Activated CD4-positive, alpha-beta memory T cell treated with anti-CD3 and anti-CD28 coated beads, Interleukin-2, amount 10 ng/mL, durations not matched to agents 7 days and 5 days (primary cell): ENCODE results near the gene DPYSL4. TPM values are rescaled to one million over a fixed set of nuclear protein-coding genes. Genes with fewer than 3 reads are reported as not detected.

Source experiments
- CTCF ChIA-PET: fragments of 350-600 bp; sonication (Branson Sonifier 250); formaldehyde crosslinking; loops from one replicate; lab custom pipeline; 2021; ENCODE audit warnings: antibody characterized with exemption, inconsistent platforms; lab: Charles Lee
- POLR2A ChIA-PET: fragments of 350-600 bp; sonication (Branson Sonifier 250); formaldehyde crosslinking; loops from one replicate; lab custom pipeline; 2021; ENCODE audit warnings: antibody characterized with exemption; lab: Charles Lee
- DNase-seq: peaks from one replicate; pipeline ENCODE4 v3.0.0-alpha.2; 2020
- H3K27ac Mint-ChIP-seq: one replicate; pipeline ENCODE4 v1.8.0; 2021; ENCODE audit warnings: mild to moderate bottlenecking, mixed read lengths
- H3K27me3 Mint-ChIP-seq: one replicate; pipeline ENCODE4 v1.8.0; 2021; ENCODE audit warnings: mixed read lengths
- H3K36me3 Mint-ChIP-seq: one replicate; pipeline ENCODE4 v1.8.0; 2021; ENCODE audit warnings: low read depth, mixed read lengths
- H3K4me1 Mint-ChIP-seq: one replicate; pipeline ENCODE4 v1.8.0; 2021; ENCODE audit warnings: mixed read lengths
- H3K4me3 Mint-ChIP-seq: one replicate; pipeline ENCODE4 v1.8.0; 2021; ENCODE audit warnings: mild to moderate bottlenecking, mixed read lengths
- H3K9me3 Mint-ChIP-seq: one replicate; pipeline ENCODE4 v1.8.0; 2021; ENCODE audit warnings: mixed read lengths
- total RNA-seq, 2 experiments: library from RNA; stranded (reverse); gene quantifications; one replicate each; pipeline ENCODE4 v1.2.3, GENCODE V29; 2021

The DPYSL4 gene
- total RNA-seq, 2 experiments from 2014 or later: 5.4 to 6.7 TPM

DNA sequence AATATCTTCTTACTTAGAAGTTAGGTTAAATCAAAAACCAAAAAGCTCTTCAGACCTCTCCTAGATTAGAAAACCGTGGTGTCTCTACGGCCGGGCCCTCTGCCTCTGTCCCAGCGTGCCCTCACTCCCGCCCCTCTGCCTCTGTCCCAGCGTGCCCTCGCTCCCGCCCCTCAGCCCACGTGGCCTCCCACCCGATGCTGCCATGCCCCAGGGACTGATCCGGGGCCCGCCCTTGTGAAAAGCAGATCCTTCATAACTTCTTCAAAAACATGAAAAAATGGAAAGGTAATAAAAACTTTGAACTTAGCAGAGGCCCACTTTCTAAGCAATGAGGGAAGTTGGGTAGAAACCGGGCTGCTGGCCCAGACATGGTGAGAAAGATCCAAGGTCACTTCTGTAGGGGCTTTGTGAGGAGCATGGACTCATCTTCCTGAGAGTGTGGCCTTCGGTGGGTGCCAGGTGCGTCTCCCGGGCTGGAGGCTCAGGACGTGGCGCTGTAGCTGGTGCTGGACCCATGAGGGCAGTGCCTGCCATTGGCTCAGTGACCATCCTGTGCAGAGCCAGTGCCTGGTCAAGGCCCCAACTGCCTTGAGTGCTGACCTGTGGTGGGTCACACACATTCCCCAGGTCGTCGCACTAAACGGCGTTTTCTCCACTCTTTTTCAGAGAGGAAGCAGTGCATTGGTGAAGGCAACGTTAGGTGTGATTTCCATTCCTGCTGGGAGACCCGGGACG, 4.9 kb upstream of the DPYSL4 start:
- no peak overlapping the region for H3K27ac Mint-ChIP-seq
- POLR2A ChIA-PET: no interaction called here
- no peaks in the 10 kb centered on the region for H3K9me3 Mint-ChIP-seq
- no peak for DNase-seq
- CTCF ChIA-PET: no interaction called here
- H3K36me3 Mint-ChIP-seq: no peaks in the 10 kb centered on the region
- peaks cover 29% of the 10 kb centered on the region for H3K27me3 Mint-ChIP-seq
- H3K4me3 Mint-ChIP-seq: no peak overlapping the region
- peaks cover 2% of the 10 kb centered on the region for H3K4me1 Mint-ChIP-seq

DNA sequence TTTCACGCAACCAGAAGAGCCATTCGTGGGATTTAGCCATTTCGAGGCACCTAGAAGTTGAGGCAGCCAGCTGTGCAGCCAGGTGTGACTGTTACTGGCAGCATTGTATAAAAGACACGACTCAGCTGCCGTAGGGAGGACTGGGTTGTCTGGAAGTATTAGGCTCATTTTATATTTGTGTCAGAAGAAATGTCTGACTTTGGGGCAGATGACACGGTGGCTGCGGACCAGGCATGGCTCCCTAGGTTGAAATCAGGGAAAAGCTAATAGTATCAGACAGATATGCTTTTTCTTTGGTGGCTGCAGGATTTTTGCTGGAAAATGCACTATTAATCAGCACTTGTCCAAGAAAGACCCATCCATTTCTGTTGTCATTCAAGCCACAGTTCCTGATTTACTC, 4.2 kb upstream of the DPYSL4 start:
- peaks cover 25% of the 10 kb centered on the region for H3K27me3 Mint-ChIP-seq
- no peak for DNase-seq
- POLR2A ChIA-PET: no interaction called here
- H3K27ac Mint-ChIP-seq: no peak overlapping the region
- peaks cover 2% of the 10 kb centered on the region for H3K4me1 Mint-ChIP-seq
- no peaks in the 10 kb centered on the region for H3K9me3 Mint-ChIP-seq
- no peak overlapping the region for H3K4me3 Mint-ChIP-seq
- CTCF ChIA-PET: no interaction called here
- H3K36me3 Mint-ChIP-seq: no peaks in the 10 kb centered on the region

DNA sequence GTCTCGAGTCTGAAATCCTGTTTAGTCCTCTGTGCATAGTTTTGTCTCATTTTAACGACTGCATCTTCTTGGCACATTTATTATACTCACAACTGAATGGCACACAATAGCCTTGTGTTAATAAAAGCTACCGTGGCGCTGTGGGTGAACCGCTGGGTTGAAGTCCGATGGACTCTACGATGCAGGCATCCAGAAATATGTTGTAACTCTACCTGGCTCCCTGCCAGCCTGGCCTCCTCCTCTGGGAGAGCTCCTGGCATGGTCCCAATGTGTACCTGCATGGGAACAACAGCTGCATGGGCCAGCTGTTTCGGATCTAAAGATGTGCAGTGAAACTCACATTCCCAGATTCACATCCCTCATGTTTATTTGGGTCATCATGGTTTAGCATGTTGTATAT, 3.7 kb upstream of the DPYSL4 start:
- DNase-seq: no peak
- ChIA-PET CTCF (no interaction called here), POLR2A (no interaction called here)
- Mint-ChIP-seq H3K4me1 (peaks cover 2% of the 10 kb centered on the region), H3K36me3 (no peaks in the 10 kb centered on the region), H3K27ac (no peak overlapping the region), H3K9me3 (no peaks in the 10 kb centered on the region), H3K27me3 (peaks cover 24% of the 10 kb centered on the region), H3K4me3 (no peak overlapping the region)

DNA sequence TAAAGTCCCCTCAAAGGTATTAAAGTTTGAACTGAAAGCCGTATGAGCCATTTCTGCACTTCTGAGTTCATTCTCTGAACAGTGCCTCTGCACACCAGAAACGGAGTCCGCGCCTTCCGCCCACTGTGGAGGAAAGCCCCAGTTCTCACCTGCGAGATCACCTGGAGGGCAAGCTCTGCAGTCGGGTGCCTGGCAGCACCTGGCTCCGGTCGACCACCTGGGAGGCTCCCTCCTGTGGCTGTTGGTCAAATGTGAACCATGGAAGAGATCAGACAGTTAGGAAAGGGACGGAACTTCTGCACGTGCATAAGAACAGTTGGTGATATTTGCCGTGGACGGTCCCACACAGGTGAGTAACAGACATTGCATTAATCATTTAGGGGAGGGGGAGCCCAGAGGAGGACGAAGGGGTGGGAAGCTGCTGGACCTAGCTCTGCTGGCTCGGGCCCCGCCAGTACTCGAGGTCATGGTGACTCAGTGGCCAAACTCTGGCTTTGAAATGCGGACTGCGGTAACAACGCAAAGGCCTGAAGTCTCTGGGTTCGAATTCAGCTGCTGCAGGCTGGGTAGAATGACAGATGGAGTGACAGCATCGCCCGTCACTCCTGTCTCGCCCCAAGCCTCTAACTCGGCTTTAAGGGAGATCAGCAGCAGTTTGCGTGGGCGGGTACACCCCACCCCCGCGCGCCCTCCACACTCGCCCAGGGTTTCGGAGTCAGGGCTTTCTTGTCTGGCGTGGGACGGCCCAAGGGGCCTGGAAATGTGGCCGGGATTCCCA, 1.7 kb upstream of the DPYSL4 start:
- no peaks in the 10 kb centered on the region for H3K9me3 Mint-ChIP-seq
- DNase-seq: no peak
- CTCF ChIA-PET: no interaction called here
- H3K4me3 Mint-ChIP-seq: peak overlapping the region; percentile 9
- POLR2A ChIA-PET: no interaction called here
- no peak overlapping the region for H3K27ac Mint-ChIP-seq
- H3K27me3 Mint-ChIP-seq: peaks cover 40% of the 10 kb centered on the region
- peaks cover 2% of the 10 kb centered on the region for H3K4me1 Mint-ChIP-seq
- H3K36me3 Mint-ChIP-seq: no peaks in the 10 kb centered on the region

DNA sequence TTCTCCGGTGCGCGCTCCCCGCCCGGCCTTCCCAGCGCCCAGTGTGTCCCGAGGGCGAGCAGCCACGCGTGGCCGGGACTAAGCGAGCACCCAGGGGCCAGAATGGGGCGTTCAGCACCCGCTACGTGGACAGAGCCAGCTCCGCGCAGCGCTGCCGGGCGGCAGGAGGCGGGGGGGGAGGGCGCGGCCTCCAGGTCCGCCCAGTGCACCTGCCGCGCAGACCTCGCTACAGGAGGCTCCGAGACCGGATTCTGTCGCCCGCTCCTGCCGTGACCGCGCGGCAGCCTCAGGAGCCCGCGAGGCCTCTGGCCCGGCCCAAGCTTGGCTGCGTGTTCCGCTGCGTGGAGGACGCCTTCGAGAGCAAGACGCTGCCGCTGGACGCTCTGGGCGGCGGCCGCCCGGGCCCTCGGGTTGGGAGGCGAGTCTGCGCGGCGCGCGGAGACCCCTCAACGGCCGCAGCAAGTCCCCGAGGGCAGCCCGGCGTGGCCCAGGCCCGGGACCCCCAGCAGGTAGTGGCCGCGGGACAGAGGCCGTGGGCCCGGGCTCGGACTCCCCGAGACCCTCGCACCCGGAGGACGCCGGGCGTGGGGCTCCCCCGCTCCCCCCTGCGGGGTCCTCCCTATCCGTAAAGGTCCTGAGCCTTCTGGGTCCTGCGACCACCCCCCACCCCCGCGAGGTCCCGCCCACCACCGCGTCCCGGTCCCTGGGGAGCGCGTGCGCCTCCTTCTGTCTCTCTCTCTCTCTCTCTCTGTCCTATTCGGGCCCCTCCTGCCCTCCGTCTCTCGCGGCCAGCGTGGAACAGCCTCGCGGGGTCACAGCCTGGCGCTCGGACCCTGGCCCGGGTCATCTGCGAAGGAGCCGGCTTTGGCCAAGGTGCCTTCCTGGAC, 904 bp upstream of the DPYSL4 start:
- Mint-ChIP-seq H3K27me3 (peaks cover 42% of the 10 kb centered on the region), H3K36me3 (no peaks in the 10 kb centered on the region), H3K27ac (no peak overlapping the region), H3K4me1 (peaks cover 2% of the 10 kb centered on the region), H3K4me3 (no peak overlapping the region), H3K9me3 (peaks cover 4% of the 10 kb centered on the region)
- DNase-seq: peak; percentile 58
- ChIA-PET POLR2A (no interaction called here), CTCF (no interaction called here)

DNA sequence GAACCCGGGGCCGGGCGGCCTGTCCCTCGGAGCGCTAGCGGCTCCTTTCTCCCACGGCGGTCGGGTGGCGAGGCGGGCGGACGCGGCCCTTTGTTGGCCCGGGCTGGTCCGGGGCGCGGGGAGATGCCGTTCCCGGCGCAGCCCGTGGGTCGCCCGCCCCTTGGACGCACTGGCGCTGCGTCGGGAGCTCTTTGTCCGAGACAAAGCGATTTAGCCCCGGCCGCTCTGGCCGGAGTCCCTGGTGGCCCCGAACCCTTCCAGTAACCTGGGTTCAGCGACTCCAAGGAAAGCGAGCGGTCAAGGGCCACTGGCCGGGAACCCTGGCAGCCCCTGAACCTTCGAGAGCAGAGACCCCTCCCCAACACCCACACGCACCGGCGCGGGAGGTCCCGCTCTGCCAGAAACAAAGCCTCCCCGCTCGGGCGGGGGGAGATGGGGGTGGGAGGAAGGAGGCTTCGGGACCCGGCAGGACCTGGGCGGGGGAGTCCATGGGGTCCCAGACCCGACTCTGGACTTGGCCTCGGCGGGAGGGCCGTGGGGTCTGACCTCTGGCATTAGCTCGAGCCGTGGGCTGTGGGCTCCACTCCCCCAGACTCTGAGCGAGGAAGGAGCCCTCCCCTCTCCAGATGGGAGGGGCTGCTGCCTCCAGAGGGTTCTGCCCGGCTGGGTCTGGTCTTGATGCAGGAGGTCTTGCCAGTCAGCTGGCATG, 836 bp downstream of the DPYSL4 start:
- peaks cover 2% of the 10 kb centered on the region for H3K4me1 Mint-ChIP-seq
- no peak for DNase-seq

DNA sequence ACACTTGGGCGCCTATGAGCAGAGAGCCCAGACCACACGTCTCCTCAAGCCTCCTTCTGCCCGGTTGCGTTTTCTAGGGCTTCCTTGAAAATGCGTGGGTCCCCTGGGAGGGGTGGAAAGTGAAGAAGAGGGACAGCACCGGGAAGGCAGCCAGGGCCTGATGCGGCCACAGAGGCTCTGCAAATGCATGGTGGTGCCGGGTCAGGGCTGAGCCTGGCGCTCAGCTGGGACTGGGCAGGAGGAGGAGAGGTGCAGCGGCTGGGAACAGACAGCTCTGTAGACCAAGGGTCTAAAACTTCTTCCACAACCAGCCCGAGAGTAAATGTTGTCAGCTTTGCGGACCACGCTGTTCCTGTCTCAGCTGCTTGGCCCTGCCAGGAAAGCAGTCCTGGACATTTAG, 1.6 kb downstream of the DPYSL4 start:
- H3K9me3 Mint-ChIP-seq: peaks cover 4% of the 10 kb centered on the region
- no peaks in the 10 kb centered on the region for H3K36me3 Mint-ChIP-seq
- no peak overlapping the region for H3K27ac Mint-ChIP-seq
- H3K27me3 Mint-ChIP-seq: peaks cover 38% of the 10 kb centered on the region
- POLR2A ChIA-PET: no interaction called here
- peaks cover 2% of the 10 kb centered on the region for H3K4me1 Mint-ChIP-seq
- no peak for DNase-seq
- peak overlapping the region; percentile 32 for H3K4me3 Mint-ChIP-seq
- CTCF ChIA-PET: no interaction called here

More for the DNA sequence above, 836 bp downstream of the DPYSL4 start:
- H3K4me3 Mint-ChIP-seq: peak overlapping the region; percentile 17
- ChIA-PET CTCF (no interaction called here), POLR2A (no interaction called here)
- peaks cover 4% of the 10 kb centered on the region for H3K9me3 Mint-ChIP-seq
- H3K36me3 Mint-ChIP-seq: no peaks in the 10 kb centered on the region
- no peak overlapping the region for H3K27ac Mint-ChIP-seq
- peaks cover 42% of the 10 kb centered on the region for H3K27me3 Mint-ChIP-seq

DNA sequence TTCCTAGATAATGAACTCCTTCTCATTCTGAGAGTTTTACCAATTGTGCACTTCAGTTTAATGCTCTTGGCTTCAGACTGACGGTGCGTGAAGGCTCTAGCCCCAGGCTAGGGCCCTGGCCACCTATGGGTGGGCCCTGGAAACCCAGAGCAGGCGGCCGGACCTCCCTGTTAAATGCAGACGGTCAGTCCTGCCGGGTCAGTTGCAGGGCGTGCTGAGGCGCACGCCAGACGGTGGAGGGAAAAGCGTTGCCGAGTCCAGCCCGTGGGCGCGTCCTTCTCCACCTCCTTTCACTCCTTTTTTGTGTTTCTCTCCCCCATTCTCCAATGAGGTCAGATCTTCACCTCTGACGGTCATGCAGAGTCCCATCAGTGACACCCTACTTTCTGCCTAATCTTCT, 2.3 kb downstream of the DPYSL4 start:
- Mint-ChIP-seq H3K9me3 (peaks cover 4% of the 10 kb centered on the region), H3K36me3 (no peaks in the 10 kb centered on the region), H3K4me3 (no peak overlapping the region), H3K27ac (no peak overlapping the region), H3K4me1 (peaks cover 2% of the 10 kb centered on the region), H3K27me3 (peaks cover 36% of the 10 kb centered on the region)
- DNase-seq: no peak
- POLR2A ChIA-PET: no interaction called here
- CTCF ChIA-PET: no interaction called here

DNA sequence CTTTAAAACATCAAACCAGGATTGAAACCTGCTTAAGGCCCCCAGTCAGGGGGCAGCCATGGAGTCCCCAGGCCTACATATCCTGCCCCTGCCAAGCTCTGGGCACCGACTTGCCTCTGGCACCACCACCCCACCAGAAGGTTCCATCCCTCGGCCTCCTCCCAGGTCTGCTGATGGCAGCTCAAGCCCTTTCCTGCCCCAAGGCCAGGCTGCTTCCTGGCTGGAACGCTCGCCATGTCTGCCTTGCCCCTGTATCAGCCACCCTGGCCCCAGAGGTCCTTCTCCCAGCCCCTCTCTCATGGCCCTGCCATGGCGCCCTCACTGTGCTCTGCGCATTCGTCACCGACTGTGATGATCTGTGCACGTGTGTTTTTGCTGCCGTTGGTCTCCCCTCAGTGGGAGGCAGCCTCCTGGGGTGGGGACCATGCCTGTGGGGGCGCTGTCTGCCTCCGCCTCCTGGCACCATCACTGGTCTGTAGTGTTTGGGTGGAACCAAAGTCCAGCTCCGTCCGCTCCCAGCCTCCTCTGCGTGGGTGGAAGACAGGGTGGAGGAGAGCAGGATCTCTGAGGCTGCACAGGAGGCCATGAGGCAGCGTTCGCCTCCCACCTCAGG, 3.2 kb downstream of the DPYSL4 start:
- POLR2A ChIA-PET: no interaction called here
- no peak for DNase-seq
- Mint-ChIP-seq H3K27me3 (peaks cover 30% of the 10 kb centered on the region), H3K27ac (no peak overlapping the region), H3K4me3 (no peak overlapping the region), H3K4me1 (peaks cover under 1% of the 10 kb centered on the region), H3K9me3 (peaks cover 4% of the 10 kb centered on the region), H3K36me3 (no peaks in the 10 kb centered on the region)
- CTCF ChIA-PET: no interaction called here

DNA sequence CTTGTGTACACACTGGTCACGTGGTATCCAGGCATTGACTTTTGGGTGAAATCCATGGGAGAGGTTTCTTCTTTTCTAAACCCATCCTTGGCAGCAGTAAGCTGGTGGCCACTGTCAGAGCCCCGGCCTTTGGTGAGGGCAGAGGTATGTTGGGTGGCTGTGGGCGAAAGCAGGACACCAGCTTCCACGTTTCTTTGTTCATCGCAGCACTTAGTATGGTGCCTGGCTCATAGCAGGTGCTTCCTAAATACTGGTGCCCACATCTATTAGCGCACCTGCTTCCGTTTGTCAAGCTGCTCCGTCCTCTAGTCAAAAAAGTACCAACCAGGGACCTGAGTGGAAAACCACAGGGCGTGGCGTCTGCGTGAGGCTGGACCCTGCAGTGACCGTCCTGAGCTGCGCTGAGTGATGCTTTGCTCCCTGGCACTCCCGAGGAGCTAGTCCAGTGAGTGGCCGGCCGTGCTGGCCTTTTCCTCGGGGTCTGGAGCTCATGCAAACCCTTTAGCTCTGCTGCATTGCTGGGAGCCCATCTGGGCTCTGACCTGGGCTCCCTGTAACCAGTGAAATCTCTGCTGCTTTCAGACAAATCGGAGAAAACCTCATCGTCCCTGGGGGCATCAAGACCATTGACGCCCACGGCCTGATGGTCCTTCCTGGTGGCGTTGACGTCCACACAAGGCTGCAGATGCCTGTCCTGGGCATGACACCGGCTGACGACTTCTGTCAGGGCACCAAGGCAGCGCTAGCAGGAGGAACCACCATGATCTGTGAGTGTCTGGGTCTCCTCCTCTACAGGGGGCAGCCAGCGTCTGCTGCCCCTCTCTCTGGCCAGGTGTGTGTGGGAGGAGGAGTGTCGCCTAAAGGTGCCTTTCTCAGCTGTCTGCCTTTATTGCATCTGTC, 5.6 kb downstream of the DPYSL4 start:
- no peaks in the 10 kb centered on the region for H3K4me1 Mint-ChIP-seq
- no peaks in the 10 kb centered on the region for H3K36me3 Mint-ChIP-seq
- no peak overlapping the region for H3K4me3 Mint-ChIP-seq
- CTCF ChIA-PET: no interaction called here
- H3K9me3 Mint-ChIP-seq: peaks cover 4% of the 10 kb centered on the region
- no peak overlapping the region for H3K27ac Mint-ChIP-seq
- DNase-seq: no peak
- POLR2A ChIA-PET: no interaction called here
- peaks cover 22% of the 10 kb centered on the region for H3K27me3 Mint-ChIP-seq

DNA sequence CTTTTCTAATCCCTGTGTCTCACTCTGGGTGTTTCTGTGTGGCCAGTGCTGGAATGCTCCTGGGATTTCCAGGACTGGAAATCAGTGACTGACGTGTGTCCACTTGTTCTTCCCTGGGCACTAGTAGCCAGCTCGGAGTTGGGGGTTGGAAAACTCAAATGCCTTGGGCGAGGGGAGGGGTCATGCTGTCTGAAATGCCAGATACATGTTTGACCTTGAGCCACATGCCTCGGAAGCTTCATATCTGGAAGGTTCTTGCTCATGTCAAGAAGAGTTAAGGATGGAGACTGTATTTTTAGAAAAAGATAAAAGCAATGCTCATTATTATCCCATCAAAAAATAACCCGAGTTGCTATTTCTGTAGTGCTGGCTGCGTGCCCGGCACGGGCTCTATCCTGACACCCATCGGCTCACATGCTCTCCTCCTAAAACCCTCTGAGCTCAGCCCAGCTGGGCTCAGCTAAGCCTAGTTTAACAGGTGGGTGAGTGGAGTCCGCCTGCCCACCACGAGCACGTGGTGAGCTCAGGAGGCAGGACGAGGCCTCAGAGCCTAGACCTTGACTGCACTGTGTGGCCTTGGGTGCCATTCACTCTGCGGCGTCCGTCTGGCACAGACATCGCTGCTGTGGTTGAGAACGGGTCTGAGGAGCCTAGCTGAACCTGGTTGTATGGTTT, 6.4 kb downstream of the DPYSL4 start:
- no peak for DNase-seq
- peaks cover 4% of the 10 kb centered on the region for H3K9me3 Mint-ChIP-seq
- H3K27me3 Mint-ChIP-seq: peaks cover 19% of the 10 kb centered on the region
- no peak overlapping the region for H3K4me3 Mint-ChIP-seq
- no peak overlapping the region for H3K27ac Mint-ChIP-seq
- CTCF ChIA-PET: no interaction called here
- H3K36me3 Mint-ChIP-seq: no peaks in the 10 kb centered on the region
- POLR2A ChIA-PET: no interaction called here
- H3K4me1 Mint-ChIP-seq: no peaks in the 10 kb centered on the region
